A673 (cell line): ENCODE data around the gene ZFP92. TPM values are rescaled to one million over a fixed set of nuclear protein-coding genes. Genes with fewer than 3 reads are reported as not detected.

ENCODE experiments used
- BruUV-seq: library from RNA; stranded (reverse); fragments of 400-500 nt; replicated peaks from 2 replicates; lab custom pipeline; 2021; lab: Mats Ljungman, UMichigan
- CTCF ChIA-PET: fragments of 300-600 bp; sonication (Branson Sonifier 250); formaldehyde crosslinking; loops from one replicate; lab custom pipeline; 2022; ENCODE audit warnings: antibody characterized with exemption; lab: Charles Lee
- POLR2A ChIA-PET: fragments of 300-600 bp; sonication (Branson Sonifier 250); formaldehyde crosslinking; loops from one replicate; lab custom pipeline; 2022; ENCODE audit warnings: antibody characterized with exemption; ENCODE audit not compliant: low non-redundant PET; lab: Charles Lee
- DNase-seq: peaks from one replicate; pipeline ENCODE4 v3.0.0-alpha.2; 2015; ENCODE audit warnings: low spot score
- H3K27ac ChIP-seq: fragments of 200-600 bp; sonication (generic); 2 replicates; pipeline ENCODE4 v1.5.1; 2016; ENCODE audit warnings: mixed run types, low read depth, mild to moderate bottlenecking, mixed read lengths, antibody characterized with exemption, low read length; ENCODE audit not compliant: poor library complexity, severe bottlenecking
- H3K27me3 ChIP-seq: fragments of 200-600 bp; sonication (generic); replicated peaks from 2 replicates; pipeline ENCODE4 v1.6.1; 2017; ENCODE audit warnings: mixed run types, low read depth, mild to moderate bottlenecking, mixed read lengths, antibody characterized with exemption, low read length; ENCODE audit not compliant: insufficient read depth, poor library complexity
- H3K36me3 ChIP-seq: fragments of 200-600 bp; sonication (generic); 2 replicates; pipeline ENCODE4 v1.6.1; 2016; ENCODE audit warnings: mixed run types, mild to moderate bottlenecking, mixed read lengths, antibody characterized with exemption, low read length; ENCODE audit not compliant: insufficient read depth, poor library complexity, severe bottlenecking
- H3K4me1 ChIP-seq: fragments of 200-600 bp; sonication (generic); 2 replicates; pipeline ENCODE4 v1.6.1; 2017; ENCODE audit warnings: mixed run types, mild to moderate bottlenecking, mixed read lengths, antibody characterized with exemption, low read length; ENCODE audit not compliant: insufficient read depth, poor library complexity, severe bottlenecking
- H3K4me3 ChIP-seq: fragments of 200-600 bp; sonication (generic); 2 replicates; pipeline ENCODE4 v1.5.1; 2016; ENCODE audit warnings: low read depth, mixed run types, mild to moderate bottlenecking, mixed read lengths, low read length; ENCODE audit not compliant: poor library complexity, severe bottlenecking
- H3K9me3 ChIP-seq: fragments of 200-600 bp; sonication (generic); 2 replicates; pipeline ENCODE4 v1.6.1; 2016; ENCODE audit warnings: mixed run types, low read depth, mild to moderate bottlenecking, mixed read lengths, antibody characterized with exemption, low read length; ENCODE audit not compliant: poor library complexity, severe bottlenecking
- EZH2 ChIP-seq: fragments of 200-600 bp; sonication (generic); IDR thresholded peaks from 2 replicates; pipeline ENCODE4 v1.6.1; 2017; ENCODE audit warnings: borderline replicate concordance, low read depth, mild to moderate bottlenecking, mixed read lengths, antibody characterized with exemption, low read length; ENCODE audit not compliant: poor library complexity, severe bottlenecking
- intact Hi-C: fragments of 100-400 bp; cut with micrococcal nuclease; formaldehyde crosslinking; loops from one replicate; pipeline ENCODE4 v1.10.0; 2022; ENCODE audit not compliant: unreplicated experiment
- total RNA-seq: library from RNA; stranded (reverse); gene quantifications from 2 replicates; pipeline ENCODE4 v1.2.3, GENCODE V29; 2021
- TF ChIP-seq, protein P1 (sequence below): fragments of 300-800, 200-600 bp; sonication (generic); conservative IDR thresholded peaks from 2 replicates; pipeline ENCODE4 v1.5.1; 2017; ENCODE audit warnings: low read depth, mild to moderate bottlenecking, antibody characterized with exemption, low read length, moderate library complexity, mixed read lengths

Gene ZFP92
- total RNA-seq, 1 experiment from 2014 or later: 0.41 TPM

DNA sequence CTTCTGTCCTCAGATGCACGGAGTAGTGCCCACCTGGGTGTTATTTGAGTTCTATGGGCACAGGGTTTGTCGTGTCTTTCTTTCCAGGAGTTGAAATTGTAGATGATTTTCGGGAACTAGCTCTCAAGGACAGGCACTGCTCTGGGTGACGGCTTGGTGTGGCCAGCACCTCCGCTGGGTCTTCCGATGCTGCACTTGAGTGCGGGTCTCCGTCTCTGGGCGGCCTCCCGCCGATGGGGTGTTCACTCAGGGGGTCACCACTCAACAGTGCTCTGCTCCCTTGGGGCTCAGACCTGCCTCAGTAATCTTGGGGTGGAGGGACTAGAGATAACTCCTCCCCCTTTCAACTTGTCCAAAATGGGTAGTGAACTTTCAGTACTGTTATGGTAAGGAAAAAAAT lies 2.5 kb downstream of the ZFP92 start:
- TF ChIP-seq EZH2: no peak
- TF ChIP-seq, protein P1, sequence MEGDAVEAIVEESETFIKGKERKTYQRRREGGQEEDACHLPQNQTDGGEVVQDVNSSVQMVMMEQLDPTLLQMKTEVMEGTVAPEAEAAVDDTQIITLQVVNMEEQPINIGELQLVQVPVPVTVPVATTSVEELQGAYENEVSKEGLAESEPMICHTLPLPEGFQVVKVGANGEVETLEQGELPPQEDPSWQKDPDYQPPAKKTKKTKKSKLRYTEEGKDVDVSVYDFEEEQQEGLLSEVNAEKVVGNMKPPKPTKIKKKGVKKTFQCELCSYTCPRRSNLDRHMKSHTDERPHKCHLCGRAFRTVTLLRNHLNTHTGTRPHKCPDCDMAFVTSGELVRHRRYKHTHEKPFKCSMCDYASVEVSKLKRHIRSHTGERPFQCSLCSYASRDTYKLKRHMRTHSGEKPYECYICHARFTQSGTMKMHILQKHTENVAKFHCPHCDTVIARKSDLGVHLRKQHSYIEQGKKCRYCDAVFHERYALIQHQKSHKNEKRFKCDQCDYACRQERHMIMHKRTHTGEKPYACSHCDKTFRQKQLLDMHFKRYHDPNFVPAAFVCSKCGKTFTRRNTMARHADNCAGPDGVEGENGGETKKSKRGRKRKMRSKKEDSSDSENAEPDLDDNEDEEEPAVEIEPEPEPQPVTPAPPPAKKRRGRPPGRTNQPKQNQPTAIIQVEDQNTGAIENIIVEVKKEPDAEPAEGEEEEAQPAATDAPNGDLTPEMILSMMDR: no peak
- Histone ChIP-seq H3K9me3 (no peaks in the 10 kb centered on the region), H3K36me3 (no peaks in the 10 kb centered on the region), H3K4me3 (no peak overlapping the region), H3K27me3 (no peaks in the 10 kb centered on the region), H3K27ac (no peak overlapping the region), H3K4me1 (no peaks in the 10 kb centered on the region)
- no TSS peak for BruUV-seq
- intact Hi-C loops: no loop called here
- ChIA-PET POLR2A (no interaction called here), CTCF (no interaction called here)
- DNase-seq: no peak

DNA sequence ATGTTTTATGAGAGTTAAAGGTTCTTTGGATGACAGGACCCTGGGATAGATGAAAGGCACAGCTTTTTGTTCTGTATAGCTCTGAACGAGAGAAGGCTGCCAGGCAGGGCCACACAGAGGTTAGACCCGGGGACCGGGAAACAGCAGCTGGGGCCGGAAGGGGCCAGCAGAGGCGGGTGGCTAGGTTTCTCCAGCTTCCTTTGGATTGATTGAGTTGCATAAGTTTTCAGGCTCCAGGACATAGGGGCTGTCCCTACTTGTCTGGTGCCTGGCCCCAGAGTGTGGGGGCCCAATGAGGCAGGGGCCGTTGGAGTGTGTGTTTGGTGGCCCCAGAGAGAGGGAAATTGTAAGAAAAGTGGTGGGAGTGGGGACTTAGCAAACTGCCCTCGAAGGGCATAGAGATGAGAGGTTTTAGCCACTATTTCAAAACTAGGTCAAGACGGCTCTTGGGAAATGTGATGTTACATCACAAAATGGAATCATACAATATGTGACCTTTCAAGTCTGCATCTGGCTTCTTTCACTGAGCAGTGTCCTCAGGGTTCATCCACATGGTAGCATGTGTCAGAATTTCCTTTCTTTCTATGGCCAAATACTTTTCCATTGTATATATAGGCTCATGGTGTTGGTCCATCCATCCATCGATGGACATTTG lies 3.7 kb downstream of the ZFP92 start:
- BruUV-seq: no TSS peak
- intact Hi-C loops: no loop called here
- no peak for TF ChIP-seq EZH2
- TF ChIP-seq, protein P1: no peak
- POLR2A ChIA-PET: no interaction called here
- DNase-seq: no peak
- no peaks in the 10 kb centered on the region for H3K9me3 ChIP-seq
- H3K27ac ChIP-seq: no peak overlapping the region
- no peaks in the 10 kb centered on the region for H3K27me3 ChIP-seq
- CTCF ChIA-PET: no interaction called here
- no peaks in the 10 kb centered on the region for H3K4me1 ChIP-seq
- H3K4me3 ChIP-seq: no peak overlapping the region
- H3K36me3 ChIP-seq: no peaks in the 10 kb centered on the region

DNA sequence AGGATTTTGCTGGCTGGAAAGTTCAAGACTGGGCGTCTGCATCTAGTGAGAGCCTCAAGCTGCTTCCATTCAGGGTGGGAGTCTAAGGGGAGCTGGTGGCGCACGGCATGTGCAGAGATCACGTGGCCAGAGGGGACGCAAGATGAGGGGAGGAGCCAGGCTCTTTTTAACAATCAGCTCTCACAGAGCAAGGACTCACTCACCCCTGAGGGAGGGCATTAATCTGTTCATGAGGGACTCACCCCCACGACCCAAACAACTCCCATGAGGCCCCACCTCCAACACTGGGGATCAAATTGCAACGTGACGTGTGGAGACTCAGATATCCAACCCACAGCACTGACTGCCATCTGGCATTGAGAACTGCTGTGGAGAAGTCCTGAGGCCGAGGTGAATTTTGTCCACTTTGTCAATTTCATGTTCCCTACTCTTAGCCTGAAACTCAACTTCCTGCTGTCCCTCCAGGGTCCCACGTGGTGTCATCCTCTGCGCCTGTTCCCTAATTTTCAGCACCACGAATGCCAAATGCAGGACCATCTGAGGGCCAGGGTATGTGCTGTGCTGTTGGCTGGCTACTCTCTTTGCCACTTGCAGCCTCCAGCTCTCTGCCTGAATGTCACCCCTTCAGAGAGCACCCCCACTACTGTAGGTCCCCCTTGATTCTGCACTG lies 5.6 kb downstream of the ZFP92 start:
- intact Hi-C loops: no loop called here
- H3K4me3 ChIP-seq: no peak overlapping the region
- no TSS peak for BruUV-seq
- no peak for DNase-seq
- no peak for TF ChIP-seq EZH2
- TF ChIP-seq, protein P1: no peak
- no peaks in the 10 kb centered on the region for H3K27me3 ChIP-seq
- no peaks in the 10 kb centered on the region for H3K9me3 ChIP-seq
- H3K36me3 ChIP-seq: no peaks in the 10 kb centered on the region
- no peaks in the 10 kb centered on the region for H3K4me1 ChIP-seq
- CTCF ChIA-PET: interaction anchor here (0.6 kb wide), 2 partner anchors 25 to 250 kb away, joined by 5 to 10 read pairs; no protein-coding TSS in a partner anchor
- POLR2A ChIA-PET: no interaction called here
- no peak overlapping the region for H3K27ac ChIP-seq
